A549 treated with AZD2906 at 1 μM for 4 hours (cell line): ENCODE measurements around the gene TMED8. TPM values are rescaled to one million over a fixed set of nuclear protein-coding genes. Genes with fewer than 3 reads are reported as not detected.

Experiments
- total RNA-seq: library from RNA; stranded (reverse); fragments of 200-300 nt; extraction: Qiagen RNA extraction; gene quantifications from 5 replicates; pipeline ENCODE4 v1.2.3, GENCODE V29; 2022

The TMED8 gene
- total RNA-seq: 4.4 to 7.0 TPM (median 6.0 TPM) in 5 replicates

GRCh38 chr14:77376771-77377501 lies at the start of gene TMED8, which contains the start of gene SAMD15:
TMED8 (minus strand) TSS chr14:77377094; CDS start chr14:77377053, 41 bp downstream.
SAMD15 (plus strand) TSS chr14:77377379; CDS start chr14:77377419, 40 bp downstream.

GRCh38 chr14:77423423-77423822 lies 46.5 kb upstream of the TMED8 start, which contains the start of gene NOXRED1:
NOXRED1 (minus strand) TSS chr14:77423523; CDS start chr14:77422889, 634 bp downstream.

GRCh38 chr14:77320238-77320935 lies 56.5 kb downstream of the TMED8 start, which contains the start of gene POMT2:
POMT2 (minus strand) TSS chr14:77320883; CDS start chr14:77320681, 202 bp downstream.

Other genes with a start within 250 kb of the TMED8 start
- 0.19 to 0.29 TPM (median 0.24 TPM) in 5 replicates for gene ZDHHC22, start 235.3 kb downstream of the TMED8 start, total RNA-seq
- gene TMEM63C, start 195.3 kb downstream of the TMED8 start, total RNA-seq: 7.5 to 8.2 TPM (median 7.9 TPM) in 5 replicates
- gene NGB, start 105.9 kb downstream of the TMED8 start, total RNA-seq: not detected in 5 replicates
- gene POMT2, start 56.2 kb downstream of the TMED8 start, total RNA-seq: 23.1 to 30.7 TPM (median 27.5 TPM) in 5 replicates
- 31.7 to 35.9 TPM (median 33.3 TPM) in 5 replicates for gene GSTZ1, start 56.1 kb downstream of the TMED8 start, total RNA-seq
- gene SAMD15, start 285 bp upstream of the TMED8 start, total RNA-seq: 1.4 to 3.1 TPM (median 1.5 TPM) in 5 replicates
- 0.05 to 0.08 TPM (median 0.05 TPM) in 4 of 5 replicates, not detected in the other for gene NOXRED1, start 46.4 kb upstream of the TMED8 start, total RNA-seq
- gene VIPAS39, start 80.5 kb upstream of the TMED8 start, total RNA-seq: 12.2 to 14.7 TPM (median 13.5 TPM) in 5 replicates
- gene AHSA1, start 81.0 kb upstream of the TMED8 start, total RNA-seq: 207 to 243 TPM (median 225 TPM) in 5 replicates
- 0.29 to 0.44 TPM (median 0.43 TPM) in 5 replicates for gene ISM2, start 121.7 kb upstream of the TMED8 start, total RNA-seq
- 27.7 to 39.8 TPM (median 34.9 TPM) in 5 replicates for gene SPTLC2, start 239.5 kb upstream of the TMED8 start, total RNA-seq